H1 (cell line): ENCODE results near the gene SLC9A3. TPM values are rescaled to one million over a fixed set of nuclear protein-coding genes. Genes with fewer than 3 reads are reported as not detected.

Experiments
- CTCF ChIA-PET: fragments of 300-600 bp; sonication (Branson Sonifier 250); formaldehyde crosslinking; loops from one replicate; lab custom pipeline; 2021; ENCODE audit not compliant: partially characterized antibody; lab: Charles Lee
- POLR2A ChIA-PET: fragments of 300-600 bp; sonication (Branson Sonifier 250); formaldehyde crosslinking; loops from one replicate; lab custom pipeline; 2021; ENCODE audit warnings: inconsistent platforms; ENCODE audit not compliant: partially characterized antibody; lab: Charles Lee
- DNase-seq, 2 experiments: peaks; one replicate each; pipeline versions ENCODE4 v3.0.0 to v3.0.0-alpha.2; 2010 to 2022; ENCODE audit warnings: low spot score in 2 of 2, low read depth in 1 of 2, mixed read lengths in 1 of 2
- FAIRE-seq: peaks from 2 replicates; lab custom pipeline; 2011; peaks lifted over from hg19 to GRCh38; lab: Jason Lieb, UNC
- H2AFZ ChIP-seq: 2 replicates; pipeline ENCODE4 v1.8.1; 2012; ENCODE audit warnings: low read length, inconsistent platforms
- H2AK5ac ChIP-seq: 2 replicates; pipeline ENCODE4 v1.6.1; 2013; ENCODE audit warnings: low read depth, low read length
- H2BK120ac ChIP-seq: replicated peaks from 2 replicates; pipeline ENCODE3; 2013; ENCODE audit warnings: low read depth, low read length, inconsistent platforms
- H2BK12ac ChIP-seq: 2 replicates; pipeline ENCODE4 v1.6.1; 2013; ENCODE audit warnings: low read depth, low read length
- H2BK15ac ChIP-seq: 2 replicates; pipeline ENCODE4 v1.6.1; 2013; ENCODE audit warnings: low read length
- H2BK20ac ChIP-seq: 2 replicates; pipeline ENCODE4 v1.6.1; 2013; ENCODE audit warnings: low read length
- H2BK5ac ChIP-seq: 2 replicates; pipeline ENCODE4 v1.6.1; 2013; ENCODE audit warnings: low read depth, low read length
- H3K14ac ChIP-seq: 2 replicates; pipeline ENCODE4 v1.6.1; 2013; ENCODE audit warnings: inconsistent platforms; ENCODE audit not compliant: insufficient read length
- H3K18ac ChIP-seq: 2 replicates; pipeline ENCODE4 v1.6.1; 2013; ENCODE audit warnings: low read length; ENCODE audit errors: extremely low read depth
- H3K23ac ChIP-seq: 2 replicates; pipeline ENCODE4 v1.6.1; 2013; ENCODE audit warnings: inconsistent platforms; ENCODE audit not compliant: insufficient read length
- H3K23me2 ChIP-seq: 2 replicates; pipeline ENCODE4 v1.6.1; 2013; ENCODE audit warnings: low read depth, low read length
- H3K27ac ChIP-seq: 2 replicates; pipeline ENCODE4 v1.6.1; 2011; ENCODE audit warnings: low read depth, low read length, inconsistent platforms
- H3K27me3 ChIP-seq, 4 experiments: replicated peaks in 1 of 4; 1 replicate in 1 of 4; 2 replicates in 3 of 4; pipeline versions ENCODE4 v1.6.1 to v1.8.1; 2011 to 2013; ENCODE audit warnings: low read length in 3 of 4, mild to moderate bottlenecking in 3 of 4, inconsistent platforms in 2 of 4, mixed read lengths in 2 of 4, moderate library complexity in 1 of 4; ENCODE audit not compliant: control insufficient read depth in 3 of 4, insufficient read depth in 3 of 4; ENCODE audit errors: extremely low read depth in 1 of 4
- H3K36me3 ChIP-seq, 4 experiments: 2 replicates each; pipeline versions ENCODE4 v1.6.1 to v1.8.1; 2011 to 2013; ENCODE audit warnings: mild to moderate bottlenecking in 4 of 4, low read length in 3 of 4, moderate library complexity in 2 of 4, control low read depth in 1 of 4, inconsistent platforms in 1 of 4; ENCODE audit not compliant: insufficient read depth in 4 of 4, control insufficient read depth in 2 of 4
- H3K4ac ChIP-seq: replicated peaks from 2 replicates; pipeline ENCODE3; 2013; ENCODE audit warnings: low read length, low read depth, mixed read lengths, inconsistent platforms; ENCODE audit not compliant: insufficient read length
- H3K4me1 ChIP-seq, 4 experiments: replicated peaks in 1 of 4; 1 replicate in 1 of 4; 2 replicates in 3 of 4; pipeline versions ENCODE4 v1.6.1 to v1.8.1; 2011 to 2013; ENCODE audit warnings: low read length in 3 of 4, inconsistent platforms in 2 of 4, mixed read lengths in 1 of 4; ENCODE audit not compliant: insufficient read depth in 4 of 4, control insufficient read depth in 3 of 4
- H3K4me2 ChIP-seq, 2 experiments: 2 replicates each; pipeline versions ENCODE4 v1.6.1 to v1.8.1; 2011 to 2013; ENCODE audit warnings: low read depth in 2 of 2, low read length in 2 of 2, control low read depth in 1 of 2, inconsistent platforms in 1 of 2, mild to moderate bottlenecking in 1 of 2; ENCODE audit not compliant: insufficient read depth in 1 of 2
- H3K4me3 ChIP-seq, 4 experiments: fragments of 200-600, 300-600 bp in 1 of 4; sonication (generic), shearing (Covaris generic), sonication (Bioruptor Twin) in 1 of 4; 2 replicates each; pipeline versions ENCODE4 v1.5.1 to v1.8.1; 2011 to 2016; ENCODE audit warnings: low read length in 4 of 4, low read depth in 3 of 4, control low read depth in 2 of 4, inconsistent platforms in 2 of 4, mild to moderate bottlenecking in 2 of 4, mixed read lengths in 1 of 4, moderate library complexity in 1 of 4; ENCODE audit not compliant: insufficient read depth in 2 of 4; ENCODE audit errors: extremely low read depth in 1 of 4
- H3K56ac ChIP-seq: replicated peaks from 2 replicates; pipeline ENCODE3; 2013; ENCODE audit warnings: low read depth, mild to moderate bottlenecking, mixed read lengths, low read length, inconsistent platforms; ENCODE audit not compliant: insufficient read length
- H3K79me1 ChIP-seq: 2 replicates; pipeline ENCODE4 v1.6.1; 2013; ENCODE audit warnings: low read depth, low read length, control low read depth
- H3K79me2 ChIP-seq, 2 experiments: 2 replicates each; pipeline versions ENCODE4 v1.6.1 to v1.8.1; 2012 to 2013; ENCODE audit warnings: low read length in 2 of 2, mild to moderate bottlenecking in 2 of 2, inconsistent platforms in 1 of 2; ENCODE audit not compliant: insufficient read depth in 2 of 2, control insufficient read depth in 1 of 2
- H3K9ac ChIP-seq, 4 experiments: replicated peaks in 1 of 4; 1 replicate in 1 of 4; 2 replicates in 3 of 4; pipeline versions ENCODE4 v1.6.1 to v1.8.1; 2011 to 2013; ENCODE audit warnings: low read depth in 3 of 4, low read length in 3 of 4, control low read depth in 2 of 4, mild to moderate bottlenecking in 2 of 4, moderate library complexity in 2 of 4, inconsistent platforms in 1 of 4; ENCODE audit errors: extremely low read depth in 1 of 4
- H3K9me3 ChIP-seq, 2 experiments: 2 replicates each; pipeline versions ENCODE4 v1.6.1 to v1.8.1; 2012 to 2013; ENCODE audit warnings: mild to moderate bottlenecking in 2 of 2, moderate library complexity in 2 of 2, control low read depth in 1 of 2, inconsistent platforms in 1 of 2, low read depth in 1 of 2, low read length in 1 of 2, mixed read lengths in 1 of 2; ENCODE audit not compliant: insufficient read depth in 2 of 2
- H4K20me1 ChIP-seq, 2 experiments: replicated peaks in 1 of 2; 2 replicates each; pipeline versions ENCODE3 to v1.8.1; 2011 to 2013; ENCODE audit warnings: inconsistent platforms in 2 of 2, low read length in 2 of 2, mild to moderate bottlenecking in 1 of 2; ENCODE audit not compliant: insufficient read depth in 2 of 2, control insufficient read depth in 1 of 2
- H4K5ac ChIP-seq: 2 replicates; pipeline ENCODE4 v1.6.1; 2013; ENCODE audit warnings: low read length, low read depth, mixed read lengths, inconsistent platforms; ENCODE audit not compliant: insufficient read length
- H4K8ac ChIP-seq: 2 replicates; pipeline ENCODE4 v1.8.0; 2013; ENCODE audit warnings: mild to moderate bottlenecking, moderate library complexity, low read length, inconsistent platforms; ENCODE audit not compliant: insufficient read depth; ENCODE audit errors: extremely low read depth
- H4K91ac ChIP-seq: replicated peaks from 2 replicates; pipeline ENCODE3; 2013; ENCODE audit warnings: low read length, mixed read lengths, inconsistent platforms; ENCODE audit not compliant: insufficient read length
- CBX5 ChIP-seq: fragments of 300-800, 300-1000 bp; sonication (generic); IDR thresholded peaks from 2 replicates; pipeline ENCODE4 v1.7.1; 2016; ENCODE audit warnings: antibody characterized with exemption, low read length, low read depth
- EZH2 ChIP-seq: fragments of 200-600 bp; sonication (generic); IDR thresholded peaks from 2 replicates; pipeline ENCODE4 v1.7.1; 2012; ENCODE audit warnings: low read depth, mild to moderate bottlenecking, moderate library complexity, low read length, inconsistent platforms; ENCODE audit not compliant: severe bottlenecking
- HDAC2 ChIP-seq, 2 experiments: fragments of 300-600 bp in 1 of 2; sonication (generic) in 1 of 2; IDR thresholded peaks; 2 replicates each; pipeline ENCODE4 v1.6.1; 2011 to 2012; ENCODE audit warnings: low read depth in 2 of 2, low read length in 2 of 2, mild to moderate bottlenecking in 2 of 2, moderate library complexity in 2 of 2, borderline replicate concordance in 1 of 2, inconsistent platforms in 1 of 2
- KDM1A ChIP-seq: fragments of 200-600, 300-600 bp; sonication (generic); IDR thresholded peaks from 2 replicates; pipeline ENCODE4 v1.7.1; 2016; ENCODE audit warnings: mild to moderate bottlenecking, low read length, borderline replicate concordance
- NANOG ChIP-seq: IDR thresholded peaks from 2 replicates; pipeline ENCODE4 v1.6.1; 2011; ENCODE audit warnings: low read length, low read depth, mild to moderate bottlenecking, inconsistent platforms; ENCODE audit not compliant: insufficient read depth, poor library complexity, severe bottlenecking
- PHF8 ChIP-seq: fragments of 200-600 bp; sonication (generic); conservative IDR thresholded peaks from 2 replicates; pipeline ENCODE4 v1.7.1; 2012; ENCODE audit warnings: low read depth, mild to moderate bottlenecking, inconsistent platforms, low read length, moderate library complexity
- POLR2A ChIP-seq, 2 experiments: IDR thresholded peaks; 1 replicate in 1 of 2; 2 replicates in 1 of 2; pipeline ENCODE4 v1.6.1; 2011; ENCODE audit warnings: low read depth in 2 of 2, low read length in 2 of 2, mild to moderate bottlenecking in 2 of 2; ENCODE audit errors: control extremely low read depth in 1 of 2
- RNF2 ChIP-seq: fragments of 200-900, 300-1000 bp; sonication (generic); IDR thresholded peaks from 2 replicates; pipeline ENCODE4 v1.7.1; 2016; ENCODE audit warnings: borderline replicate concordance, low read depth, mild to moderate bottlenecking, antibody characterized with exemption, low read length; ENCODE audit not compliant: poor library complexity, severe bottlenecking; ENCODE audit errors: missing control alignments
- WGBS, 2 experiments: shearing (Covaris generic) in 1 of 2; methylation state at CpG; one replicate each; pipeline versions ENCODE4 v1.1.6 to v1.1.7; 2013 to 2015; ENCODE audit warnings: low lambda C conversion rate in 2 of 2, mixed read lengths in 2 of 2, inconsistent platforms in 1 of 2, low coverage in 1 of 2, missing lambda C conversion rate in 1 of 2; ENCODE audit not compliant: insufficient replicate concordance in 2 of 2, insufficient coverage in 1 of 2, insufficient read length in 1 of 2; ENCODE audit errors: extremely low coverage in 1 of 2, missing lambda C conversion rate in 1 of 2; 5-methylcytosine and 5-hydroxymethylcytosine counted together
- polyA plus RNA-seq, 7 experiments: library from polyadenylated mRNA; depleted of rRNA in 3 of 7; stranded (reverse) in 5 of 7; unstranded in 2 of 7; fragments of >200 nt in 5 of 7; fragments of 200-250 nt in 2 of 7; gene quantifications; 1 replicate in 5 of 7; 2 replicates in 1 of 7; 4 replicates in 1 of 7; pipeline versions ENCODE4 v1.2.1 to v1.2.3, GENCODE V29; 2011 to 2013; ENCODE audit warnings: missing spikeins in 2 of 7, mixed read lengths in 2 of 7
- total RNA-seq: library from RNA; stranded (reverse); fragmentation: NEBNext Ultra II Directional; extraction: Animal tissue kit (Norgen Biotek cat#: 25700); gene quantifications from 2 replicates; pipeline ENCODE4 v1.2.1, GENCODE V29; 2021
- TF ChIP-seq, protein P1 (sequence below): IDR thresholded peaks from 2 replicates; pipeline ENCODE4 v1.6.1; 2011; ENCODE audit warnings: low read length, improper control_type of control experiment

The SLC9A3 gene
- total and polyA plus RNA-seq, 2 of the 8 experiments (the other 6 are each of a cell fraction or from before 2014, with no cell fraction given) = 0.95 to 1.0 TPM

DNA sequence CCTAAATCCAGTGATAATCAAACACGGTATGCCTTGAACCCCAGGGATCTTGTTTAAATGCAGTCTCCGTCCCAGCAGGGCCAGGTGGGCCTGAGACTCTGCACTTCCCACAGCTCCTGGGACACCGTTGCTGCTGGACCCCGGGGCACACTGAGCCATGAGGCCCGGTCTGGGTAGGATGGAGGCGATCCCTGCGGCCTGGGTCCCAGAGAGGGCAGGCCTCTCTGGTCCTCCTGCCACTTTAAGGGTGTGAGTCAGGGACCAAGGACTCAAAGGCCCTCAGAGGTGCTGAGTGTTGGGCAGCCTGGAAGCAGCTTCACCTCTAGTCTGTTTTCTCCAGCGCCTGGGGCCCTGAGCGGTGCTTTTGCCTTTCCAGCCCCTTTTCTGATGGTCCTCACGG lies 34.1 kb upstream of the SLC9A3 start:
- Histone ChIP-seq H2AK5ac (no peak overlapping the region), H3K56ac (no peak overlapping the region), H3K79me1 (no peaks in the 10 kb centered on the region), H3K4me2 (no peak overlapping the region), H4K91ac (no peak overlapping the region), H3K4me3 (no peak overlapping the region), H2BK120ac (no peak overlapping the region), H2BK15ac (no peak overlapping the region), H2BK12ac (no peak overlapping the region), H3K79me2 (no peaks in the 10 kb centered on the region), H3K18ac (no peak overlapping the region), H3K4me1 (0 out of 7 replicates have a peak, but pooled peaks cover 0 to 3% (median 0%) of the 10 kb centered on the region in 4 experiments), H3K9me3 (no peaks in the 10 kb centered on the region), H3K27ac (no peak overlapping the region), H2AFZ (no peak overlapping the region), H3K27me3 (no peaks in the 10 kb centered on the region), H4K8ac (no peak overlapping the region), H3K36me3 (no peaks in the 10 kb centered on the region), H3K9ac (no peak overlapping the region), H3K23me2 (no peaks in the 10 kb centered on the region; the same call in 1 of the 2 replicates), H3K23ac (no peak overlapping the region), H4K5ac (no peak overlapping the region), H3K14ac (no peak overlapping the region), H2BK20ac (no peak overlapping the region), H3K4ac (no peak overlapping the region), H4K20me1 (no peaks in the 10 kb centered on the region), H2BK5ac (no peak overlapping the region)
- ChIA-PET POLR2A (no interaction called here), CTCF (interaction anchor here (1.6 kb wide), 1 partner anchor 157 kb away, joined by 3 read pairs; no protein-coding TSS in a partner anchor)
- WGBS, 2 experiments = 91% methylated on average over 10 of the region's 10 CpGs; no CpG with 5 or more reads in 1 of the 2 experiments
- no peak for DNase-seq
- FAIRE-seq = no peak
- TF ChIP-seq RNF2 = no peak
- no peak for TF ChIP-seq EZH2
- TF ChIP-seq, protein P1, sequence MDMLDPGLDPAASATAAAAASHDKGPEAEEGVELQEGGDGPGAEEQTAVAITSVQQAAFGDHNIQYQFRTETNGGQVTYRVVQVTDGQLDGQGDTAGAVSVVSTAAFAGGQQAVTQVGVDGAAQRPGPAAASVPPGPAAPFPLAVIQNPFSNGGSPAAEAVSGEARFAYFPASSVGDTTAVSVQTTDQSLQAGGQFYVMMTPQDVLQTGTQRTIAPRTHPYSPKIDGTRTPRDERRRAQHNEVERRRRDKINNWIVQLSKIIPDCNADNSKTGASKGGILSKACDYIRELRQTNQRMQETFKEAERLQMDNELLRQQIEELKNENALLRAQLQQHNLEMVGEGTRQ = no peak
- TF ChIP-seq KDM1A = no peak
- no peak for TF ChIP-seq NANOG
- no peak for TF ChIP-seq HDAC2 (IDR thresholded peaks at IDR 0.05; ENCODE audit: borderline replicate concordance in 1 of 2, low read depth in 2 of 2, low read length in 2 of 2)
- no peak for TF ChIP-seq POLR2A (IDR thresholded peaks at IDR 0.05; ENCODE audit: control extremely low read depth in 1 of 2, low read depth in 2 of 2, low read length in 2 of 2)
- no peak for TF ChIP-seq CBX5
- no peak for TF ChIP-seq PHF8
